ENCODE measurements around the gene HSD17B14. TPM values are rescaled to one million over a fixed set of nuclear protein-coding genes. Genes with fewer than 3 reads are reported as not detected.

Gene HSD17B14
- total and polyA plus RNA-seq, 2 of the 13 experiments (the other 11 are each of a cell fraction or from before 2014, with no cell fraction given), result 0.58 to 1.2 TPM

- TF ChIP-seq GLMP (CRISPR knock-in tag; IDR thresholded peaks at IDR 0.05; ENCODE audit: borderline replicate concordance), result no peak
- TF ChIP-seq FOSL2 (CRISPR knock-in tag; IDR thresholded peaks at IDR 0.05), result no peak
- TF ChIP-seq ZBTB49 (CRISPR knock-in tag; IDR thresholded peaks at IDR 0.05; ENCODE audit: borderline replicate concordance), result no peak
These were observed 26.5 kb upstream of the HSD17B14 start (continued) for GRCh38 chr19:48862827-48863226.

GRCh38 chr19:48861313-48861712, 25.0 kb upstream of the HSD17B14 start:
- Histone ChIP-seq H3K9me3 (ENCODE audit: low read length) (no peaks in the 10 kb centered on the region), H2AFZ (ENCODE audit: low read length) (no peak overlapping the region), H3K36me3 (replicated peaks in 1 of 2; ENCODE audit: control insufficient read depth in 1 of 2, insufficient read depth in 2 of 2, low read length in 2 of 2) (no peaks in the 10 kb centered on the region), H3K4me3 (replicated peaks in 1 of 3; ENCODE audit: insufficient read depth in 1 of 3, low read depth in 2 of 3, low read length in 3 of 3) (no peak overlapping the region), H3K9ac (ENCODE audit: insufficient read depth, low read depth, low read length) (no peak overlapping the region), H3K27me3 (ENCODE audit: control insufficient read depth in 1 of 2, insufficient read depth in 2 of 2, low read length in 2 of 2) (no peaks in the 10 kb centered on the region; a peak in 1 of 5 replicates), H3K79me2 (ENCODE audit: insufficient read depth, low read length) (no peaks in the 10 kb centered on the region), H3K27ac (ENCODE audit: extremely low read length, insufficient read depth, low read length) (no peak overlapping the region), H3K4me2 (ENCODE audit: low read depth, low read length) (no peak overlapping the region), H4K20me1 (ENCODE audit: insufficient read depth, low read length) (no peaks in the 10 kb centered on the region), H3K4me1 (ENCODE audit: insufficient read depth, low read length) (peaks cover under 1% of the 10 kb centered on the region)
- FAIRE-seq, result no peak
- no peak for ATAC-seq
- in situ Hi-C loops (cut with HindIII; ENCODE audit: extremely low pct_ligation_motif_present, low pct_unique_long_range_greater_than_20kb), result no loop called here
- no TSS peak for BruUV-seq (replicated peaks)
- intact Hi-C loops (cut with micrococcal nuclease; ENCODE audit: unreplicated experiment), result no loop called here
- WGBS (ENCODE audit: low lambda C conversion rate), result 94% methylated on average over 18 of the region's 18 CpGs
- no peak for DNase-seq (ENCODE audit: low spot score)
- CTCF ChIA-PET (ENCODE audit: low intra/inter-chr PET ratio, low total read pairs), result no interaction called here
- POLR2A ChIA-PET, result no interaction called here
- TF ChIP-seq ZNF292 (CRISPR knock-in tag; IDR thresholded peaks at IDR 0.05; ENCODE audit: borderline replicate concordance, low read depth), result no peak
- TF ChIP-seq MED1 (CRISPR knock-in tag; IDR thresholded peaks at IDR 0.05), result no peak
- TF ChIP-seq ZNF772 (CRISPR knock-in tag; IDR thresholded peaks at IDR 0.05), result no peak
- TF ChIP-seq DNMT1 (CRISPR knock-in tag; IDR thresholded peaks at IDR 0.05), result no peak
- no peak for TF ChIP-seq NFE2 (CRISPR knock-in tag; IDR thresholded peaks at IDR 0.05)
- no peak for TF ChIP-seq GATAD1 (CRISPR knock-in tag; IDR thresholded peaks at IDR 0.05)
- TF ChIP-seq ZFP41 (CRISPR knock-in tag; IDR thresholded peaks at IDR 0.05; ENCODE audit: borderline replicate concordance), result no peak
- no peak for TF ChIP-seq ZNF33A (CRISPR knock-in tag; IDR thresholded peaks at IDR 0.05; ENCODE audit: borderline replicate concordance)
- no peak for TF ChIP-seq ZNF280D (CRISPR knock-in tag; IDR thresholded peaks at IDR 0.05)

All from HepG2 (cell line).